ACC112 (cell line): ENCODE data around the gene INVS.
"Not testable (repeated sequence)": the region's sequence is repeated elsewhere in the genome, so short reads cannot be mapped to it uniquely, and the experiment has no call there.

Experiments used
- H2AFZ ChIP-seq: fragments of 200-600 bp; sonication (generic); one replicate; pipeline ENCODE4 v1.6.0; 2017; ENCODE audit warnings: antibody characterized with exemption, low read length; ENCODE audit not compliant: unreplicated experiment
- H3K27ac ChIP-seq: fragments of 200-600 bp; sonication (generic); 2 replicates; pipeline ENCODE4 v1.5.1; 2014; ENCODE audit warnings: low read depth, mild to moderate bottlenecking, antibody characterized with exemption, low read length, moderate library complexity
- H3K27me3 ChIP-seq: fragments of 200-600 bp; sonication (generic); 2 replicates; pipeline ENCODE4 v1.6.1; 2014; ENCODE audit warnings: mild to moderate bottlenecking, antibody characterized with exemption, low read length, moderate library complexity, mixed read lengths; ENCODE audit not compliant: insufficient read depth
- H3K36me3 ChIP-seq: fragments of 200-600 bp; sonication (generic); 2 replicates; pipeline ENCODE4 v1.6.1; 2016; ENCODE audit warnings: mild to moderate bottlenecking, antibody characterized with exemption, low read length, moderate library complexity, mixed read lengths; ENCODE audit not compliant: insufficient read depth
- H3K4me1 ChIP-seq: fragments of 200-600 bp; sonication (generic); one replicate; pipeline ENCODE4 v1.6.1; 2016; ENCODE audit warnings: low read length, mixed read lengths; ENCODE audit not compliant: insufficient read depth, unreplicated experiment, control insufficient read depth
- H3K4me3 ChIP-seq: fragments of 200-600 bp; sonication (generic); 2 replicates; pipeline ENCODE4 v1.5.1; 2014; ENCODE audit warnings: mild to moderate bottlenecking, low read depth, low read length
- H3K79me2 ChIP-seq: fragments of 200-600 bp; sonication (generic); one replicate; pipeline ENCODE4 v1.6.0; 2016; ENCODE audit warnings: low read length; ENCODE audit not compliant: control insufficient read depth, unreplicated experiment, insufficient read depth

The INVS gene

DNA sequence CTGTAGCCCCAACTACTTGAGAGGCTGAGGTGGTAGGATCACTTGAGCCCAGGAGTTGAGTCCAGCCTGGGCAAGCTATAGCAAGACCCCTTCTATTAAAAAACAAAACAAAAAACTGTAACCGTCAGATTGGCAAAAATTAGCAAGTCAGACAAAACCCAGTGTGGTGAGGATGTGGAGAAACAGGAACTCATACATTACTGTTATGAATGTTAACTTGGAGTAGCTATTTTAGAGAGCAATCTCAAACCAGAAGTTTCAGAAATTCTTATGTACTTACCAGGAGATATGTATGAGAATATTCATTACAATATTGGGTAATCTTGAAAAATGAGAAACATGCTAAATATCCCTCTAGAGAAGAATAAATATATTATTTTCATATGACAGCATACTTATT, 120.3 kb downstream of the INVS start:
- H3K27me3 ChIP-seq, result no peaks in the 10 kb centered on the region
- H2AFZ ChIP-seq, result no peak overlapping the region
- no peaks in the 10 kb centered on the region for H3K79me2 ChIP-seq
- no peak overlapping the region for H3K4me3 ChIP-seq
- H3K36me3 ChIP-seq, result no peaks in the 10 kb centered on the region
- peaks cover 3% of the 10 kb centered on the region for H3K4me1 ChIP-seq
- H3K27ac ChIP-seq, result no peak overlapping the region

DNA sequence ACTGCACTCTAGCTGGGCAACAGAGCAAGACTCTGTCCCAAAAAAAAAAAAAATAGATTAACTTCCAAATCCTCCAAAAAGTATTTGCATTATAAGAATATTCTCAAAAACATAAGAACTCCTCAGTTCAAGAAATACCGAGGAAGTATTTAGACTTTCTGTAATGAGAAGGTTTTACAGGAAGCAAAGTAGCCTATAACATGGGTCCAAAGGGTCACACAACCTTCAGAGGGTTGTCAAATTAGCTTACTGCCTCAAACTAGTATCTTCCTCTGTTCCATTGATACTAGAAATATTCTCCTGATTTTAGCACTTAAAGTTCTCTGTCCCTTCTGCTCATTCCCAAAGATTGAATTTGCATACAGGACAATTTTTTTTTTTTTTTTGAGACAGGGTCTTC, 121.9 kb downstream of the INVS start:
- H3K4me1 ChIP-seq, result peaks cover 3% of the 10 kb centered on the region
- H3K4me3 ChIP-seq, result no peak overlapping the region
- H3K27ac ChIP-seq, result no peak overlapping the region
- no peaks in the 10 kb centered on the region; the same call in 1 of the 2 replicates for H3K36me3 ChIP-seq
- H2AFZ ChIP-seq, result no peak overlapping the region
- no peaks in the 10 kb centered on the region for H3K79me2 ChIP-seq
- H3K27me3 ChIP-seq, result no peaks in the 10 kb centered on the region

DNA sequence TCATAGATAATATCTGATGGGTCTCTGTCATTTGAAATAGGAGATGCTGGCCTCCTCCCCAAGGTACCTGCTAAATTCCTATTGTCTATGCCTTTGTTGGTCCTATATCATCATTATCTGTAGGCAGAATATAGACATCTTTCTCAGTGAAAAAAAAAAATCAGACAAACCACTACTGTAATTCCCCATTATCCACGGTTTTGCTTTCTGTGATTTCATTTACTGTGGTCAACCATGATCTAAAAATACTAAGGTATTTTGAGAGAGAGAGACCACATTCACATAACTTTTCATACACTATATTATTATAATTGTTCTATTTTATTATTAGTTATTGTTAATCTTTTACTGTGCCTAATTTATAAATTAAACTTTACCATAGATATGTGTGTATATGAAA, 122.5 kb downstream of the INVS start:
- Histone ChIP-seq H3K27me3 (no peaks in the 10 kb centered on the region), H3K79me2 (no peaks in the 10 kb centered on the region), H3K36me3 (no peaks in the 10 kb centered on the region; the same call in 1 of the 2 replicates)

DNA sequence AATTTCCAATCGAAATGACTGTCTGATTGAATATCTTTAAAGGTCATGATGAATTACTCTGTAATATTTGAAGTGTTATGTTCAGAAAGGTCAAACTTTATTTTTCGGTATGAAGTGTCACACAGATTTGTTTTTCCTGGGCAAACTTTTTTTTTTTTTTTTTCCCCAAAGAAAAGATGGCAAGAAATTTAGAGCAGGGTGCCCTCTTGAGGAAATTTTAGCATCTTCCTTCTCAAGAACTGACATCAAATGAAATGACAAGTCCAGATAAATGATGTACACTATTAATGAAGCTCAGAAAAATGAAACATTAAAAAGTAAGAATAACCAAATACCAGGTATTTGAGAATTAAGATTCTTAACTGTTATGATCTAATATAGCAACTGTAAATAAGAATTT, 123.6 kb downstream of the INVS start:
- peaks cover 3% of the 10 kb centered on the region for H3K4me1 ChIP-seq
- no peak overlapping the region for H2AFZ ChIP-seq
- H3K4me3 ChIP-seq, result no peak overlapping the region
- H3K79me2 ChIP-seq, result no peaks in the 10 kb centered on the region
- no peaks in the 10 kb centered on the region for H3K27me3 ChIP-seq
- no peak overlapping the region for H3K27ac ChIP-seq
- H3K36me3 ChIP-seq, result no peaks in the 10 kb centered on the region; the same call in 1 of the 2 replicates

More for the DNA sequence above, 122.5 kb downstream of the INVS start:
- Histone ChIP-seq H3K4me3 (no peak overlapping the region), H3K27ac (no peak overlapping the region), H2AFZ (no peak overlapping the region), H3K4me1 (peaks cover 3% of the 10 kb centered on the region)

DNA sequence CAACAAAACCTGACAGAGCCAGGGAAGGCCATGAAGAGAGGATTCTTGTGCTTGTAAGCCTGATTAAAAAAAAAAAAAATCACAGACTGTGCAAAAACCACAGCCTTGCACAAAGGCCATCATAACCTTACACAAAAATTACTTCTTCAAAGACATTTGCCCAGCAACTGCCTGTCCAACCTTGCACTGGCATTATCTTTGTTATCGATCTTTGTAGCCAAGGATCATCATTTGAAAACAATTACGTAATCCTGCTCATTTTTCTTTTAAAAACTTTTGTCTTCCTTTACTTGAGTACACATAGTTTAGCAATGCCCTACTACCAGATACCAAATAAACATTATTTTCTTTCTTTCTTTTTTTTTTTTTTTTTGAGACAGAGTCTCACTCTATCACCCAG, 128.6 kb downstream of the INVS start:
- no peaks in the 10 kb centered on the region for H3K27me3 ChIP-seq

DNA sequence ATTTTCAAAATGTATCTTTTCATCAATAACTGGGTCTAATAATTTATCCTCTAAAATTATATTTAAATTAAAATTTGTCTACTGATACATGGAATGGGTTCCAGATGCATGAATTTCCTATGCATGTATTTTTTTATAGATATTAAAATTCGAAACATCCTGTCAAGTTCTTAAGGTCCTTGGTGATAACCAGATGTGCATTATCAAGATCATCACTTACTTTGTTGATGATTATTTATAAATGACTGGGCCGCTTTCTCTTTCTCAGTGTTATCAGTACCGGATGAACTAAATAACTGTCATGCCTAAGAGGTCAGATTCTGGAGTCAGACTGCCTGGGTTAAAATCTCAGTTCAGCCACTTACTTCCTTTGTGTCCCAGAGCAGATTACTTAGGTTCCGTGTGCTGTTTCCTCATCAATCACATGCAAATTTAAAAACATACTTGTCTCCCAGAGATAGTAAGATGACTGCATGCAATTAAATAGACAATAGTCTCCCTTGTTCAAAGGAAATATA, 129.4 kb downstream of the INVS start:
- no peaks in the 10 kb centered on the region for H3K4me1 ChIP-seq
- H3K36me3 ChIP-seq, result no peaks in the 10 kb centered on the region; the same call in 1 of the 2 replicates
- H3K4me3 ChIP-seq, result no peak overlapping the region
- no peak overlapping the region for H3K27ac ChIP-seq
- H3K27me3 ChIP-seq, result no peaks in the 10 kb centered on the region
- H2AFZ ChIP-seq, result no peak overlapping the region
- no peaks in the 10 kb centered on the region for H3K79me2 ChIP-seq

More for the DNA sequence above, 128.6 kb downstream of the INVS start:
- Histone ChIP-seq H3K4me3 (no peak overlapping the region), H3K27ac (no peak overlapping the region), H3K4me1 (no peaks in the 10 kb centered on the region), H3K36me3 (no peaks in the 10 kb centered on the region; the same call in 1 of the 2 replicates), H2AFZ (no peak overlapping the region), H3K79me2 (no peaks in the 10 kb centered on the region)

DNA sequence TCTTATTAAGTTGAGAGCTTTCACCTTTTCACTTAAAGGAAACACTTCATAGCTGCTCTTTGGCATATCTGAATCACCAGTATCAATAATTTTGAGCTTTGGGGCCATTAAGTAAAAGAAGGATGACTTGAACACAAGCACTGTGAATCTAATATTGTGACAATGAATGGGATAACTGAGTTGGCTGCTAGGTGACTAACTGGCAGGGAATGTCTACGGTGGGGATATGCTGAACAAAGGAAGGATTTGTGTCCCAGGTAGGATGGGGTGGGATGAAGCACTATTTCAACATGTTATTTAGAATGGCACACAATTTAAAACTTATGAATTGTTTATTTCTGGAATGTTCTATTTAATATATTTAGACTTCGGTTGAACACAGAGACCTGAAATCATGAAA, 130.1 kb downstream of the INVS start:
- Histone ChIP-seq H3K36me3 (no peaks in the 10 kb centered on the region; the same call in 1 of the 2 replicates), H3K4me1 (no peaks in the 10 kb centered on the region), H3K4me3 (no peak overlapping the region), H3K27me3 (no peaks in the 10 kb centered on the region), H3K27ac (no peak overlapping the region), H3K79me2 (no peaks in the 10 kb centered on the region), H2AFZ (no peak overlapping the region)

DNA sequence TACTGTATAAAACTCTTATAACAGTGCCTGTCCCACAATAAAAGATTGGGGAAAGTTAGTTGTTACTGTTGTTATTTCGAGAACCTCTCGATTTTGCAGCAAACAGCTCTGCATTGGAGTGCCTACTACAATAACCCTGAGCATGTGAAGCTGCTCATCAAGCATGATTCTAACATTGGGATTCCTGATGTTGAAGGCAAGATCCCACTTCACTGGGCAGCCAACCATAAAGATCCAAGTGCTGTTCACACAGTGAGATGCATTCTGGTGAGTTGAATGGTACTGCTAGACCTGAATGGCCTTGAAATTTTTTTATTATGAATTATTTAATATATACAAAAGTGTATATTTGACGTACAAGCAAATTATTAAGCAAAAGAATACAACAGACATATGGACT, 130.5 kb downstream of the INVS start:
- H3K36me3 ChIP-seq, result no peaks in the 10 kb centered on the region; the same call in 1 of the 2 replicates
- H3K4me1 ChIP-seq, result no peaks in the 10 kb centered on the region
- H3K27me3 ChIP-seq, result no peaks in the 10 kb centered on the region
- no peak overlapping the region for H2AFZ ChIP-seq
- no peaks in the 10 kb centered on the region for H3K79me2 ChIP-seq
- no peak overlapping the region for H3K4me3 ChIP-seq
- no peak overlapping the region for H3K27ac ChIP-seq

DNA sequence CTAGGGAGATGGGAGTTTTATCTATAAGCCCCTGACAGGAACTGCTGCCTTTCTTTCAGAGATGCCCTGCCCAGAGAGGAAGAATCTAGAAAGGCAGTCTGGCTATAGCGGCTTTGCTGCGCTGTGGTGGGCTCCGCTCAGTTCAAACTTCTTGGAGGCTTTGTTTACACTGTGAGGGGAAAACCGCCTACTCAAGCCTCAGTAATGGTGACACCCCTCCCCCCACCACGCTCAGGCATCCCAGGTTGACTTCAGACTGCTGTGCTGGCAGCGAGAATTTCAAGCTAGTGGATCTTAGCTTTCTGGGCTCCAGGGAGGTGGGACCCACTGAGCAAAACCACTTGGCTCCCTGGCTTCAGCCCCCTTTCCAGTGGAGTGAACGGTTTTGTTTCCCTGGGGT, 137.9 kb downstream of the INVS start:
- H3K79me2 ChIP-seq, H3K4me3 ChIP-seq, H3K27ac ChIP-seq, H3K36me3 ChIP-seq, H3K27me3 ChIP-seq, H3K4me1 ChIP-seq, H2AFZ ChIP-seq: not testable (repeated sequence)

DNA sequence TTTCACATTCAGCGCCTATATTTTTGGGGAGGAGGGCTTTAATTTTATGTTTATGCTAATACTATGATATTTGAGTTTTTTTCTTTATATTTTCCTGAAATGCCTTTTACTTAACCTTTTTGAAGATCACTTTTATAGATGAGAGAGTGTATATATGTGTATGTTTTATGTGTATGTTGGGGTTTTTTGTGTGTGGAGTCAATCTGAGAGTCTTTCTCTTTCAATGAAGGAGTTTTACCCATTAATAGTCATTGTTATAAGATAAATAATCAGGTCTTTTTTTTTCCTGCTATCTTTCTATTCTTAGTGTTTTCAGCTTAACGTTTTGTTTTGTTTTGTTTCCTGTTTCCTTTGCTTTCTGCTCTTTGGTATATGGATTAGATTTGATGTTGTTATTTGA, 141.5 kb downstream of the INVS start:
- peaks cover 12% of the 10 kb centered on the region; the same call in 1 of the 2 replicates for H3K36me3 ChIP-seq
- H3K4me1 ChIP-seq, result no peaks in the 10 kb centered on the region
- H3K27me3 ChIP-seq, result no peaks in the 10 kb centered on the region
- H3K4me3 ChIP-seq, result no peak overlapping the region
- H3K27ac ChIP-seq, result no peak overlapping the region
- H2AFZ ChIP-seq, result no peak overlapping the region
- H3K79me2 ChIP-seq, result no peaks in the 10 kb centered on the region

DNA sequence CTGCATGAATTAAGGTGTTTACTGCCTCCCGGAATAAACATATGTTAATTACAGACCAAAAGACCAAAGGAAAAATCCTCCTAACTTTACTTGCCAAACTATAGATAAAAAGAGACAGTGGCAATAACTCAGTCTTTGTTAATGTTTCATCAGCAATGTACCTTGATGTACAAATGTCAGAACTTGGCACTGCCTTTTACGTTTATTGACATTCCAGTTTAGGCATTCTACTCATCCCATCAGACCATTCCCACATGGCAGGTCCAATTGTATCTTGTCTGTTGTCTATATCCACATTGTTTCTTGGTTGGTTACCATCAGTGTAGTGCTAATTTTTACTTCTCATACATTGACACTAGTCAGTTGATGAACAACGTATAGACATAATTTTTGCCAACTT, 168.2 kb downstream of the INVS start:
- 0 out of 2 replicates have a peak, but pooled peaks cover 10% of the 10 kb centered on the region for H3K36me3 ChIP-seq
- no peaks in the 10 kb centered on the region for H3K79me2 ChIP-seq
- H3K27me3 ChIP-seq, result no peaks in the 10 kb centered on the region
- no peaks in the 10 kb centered on the region for H3K4me1 ChIP-seq
- no peak overlapping the region for H2AFZ ChIP-seq
- no peak overlapping the region for H3K27ac ChIP-seq
- H3K4me3 ChIP-seq, result no peak overlapping the region
